Mucosa of stomach (tissue), 1 donor: ENCODE data around the gene TENM3.

Experiments
- H3K27me3 ChIP-seq: one replicate; pipeline ENCODE4 v1.7.0; 2013; ENCODE audit warnings: mild to moderate bottlenecking, low read length; ENCODE audit not compliant: control insufficient read depth, insufficient read depth
- H3K36me3 ChIP-seq: one replicate; pipeline ENCODE4 v1.7.0; 2013; ENCODE audit warnings: low read length; ENCODE audit not compliant: control insufficient read depth, insufficient read depth
- H3K4me1 ChIP-seq: one replicate; pipeline ENCODE4 v1.7.0; 2013; ENCODE audit warnings: mild to moderate bottlenecking, low read length; ENCODE audit not compliant: control insufficient read depth, insufficient read depth
- H3K4me3 ChIP-seq: one replicate; pipeline ENCODE4 v1.7.0; 2013; ENCODE audit warnings: low read length
- H3K9ac ChIP-seq: one replicate; pipeline ENCODE4 v1.7.0; 2013; ENCODE audit warnings: mild to moderate bottlenecking, low read length, moderate library complexity
- H3K9me3 ChIP-seq: one replicate; pipeline ENCODE4 v1.7.0; 2013; ENCODE audit warnings: mild to moderate bottlenecking, low read length, moderate library complexity; ENCODE audit not compliant: control insufficient read depth
- donor health status: Pancreatic carcinoma.

TENM3 gene

DNA sequence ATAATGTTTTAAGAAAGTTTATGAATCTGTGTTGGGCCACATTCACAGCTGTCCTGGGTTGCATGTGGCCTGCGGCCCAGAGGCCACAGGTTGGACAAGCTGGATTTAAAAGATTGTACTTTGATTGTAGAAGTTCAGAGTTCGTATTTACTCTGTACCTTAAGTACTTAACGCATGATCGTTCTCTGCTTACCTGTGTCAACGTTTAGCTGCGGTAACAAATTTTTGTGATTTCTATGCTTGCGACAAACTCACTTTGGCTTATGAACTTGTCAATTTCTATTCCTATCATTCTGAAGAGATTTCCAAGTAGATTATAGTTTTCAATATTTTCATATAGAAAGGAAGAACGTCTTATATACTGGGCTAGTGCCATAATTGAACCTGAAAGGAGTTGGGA lies 285.6 kb downstream of the TENM3 start:
- Histone ChIP-seq H3K9ac (no peak overlapping the region), H3K36me3 (no peaks in the 10 kb centered on the region), H3K4me1 (no peaks in the 10 kb centered on the region), H3K27me3 (no peaks in the 10 kb centered on the region), H3K9me3 (no peaks in the 10 kb centered on the region), H3K4me3 (no peak overlapping the region)

DNA sequence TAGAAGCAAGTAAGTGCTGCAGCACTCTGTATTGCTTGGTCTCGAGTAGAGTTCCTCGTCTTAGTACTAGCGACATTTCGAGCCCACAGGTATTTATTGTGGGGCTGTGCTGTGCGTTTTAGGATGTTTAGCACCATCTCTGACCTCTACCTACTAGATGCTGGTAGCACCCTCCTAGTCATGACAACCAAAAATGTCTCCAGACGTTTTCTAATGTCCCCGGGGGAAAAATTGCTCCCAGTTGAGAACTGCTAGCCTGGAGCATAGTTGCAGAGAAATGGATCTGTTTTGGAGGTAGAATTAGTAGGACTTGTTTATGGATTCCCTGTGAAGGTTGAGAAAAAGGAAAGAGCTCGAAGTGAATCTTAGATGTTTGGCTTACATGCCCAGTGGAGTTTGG lies 287.2 kb downstream of the TENM3 start:
- no peak overlapping the region for H3K9ac ChIP-seq
- no peak overlapping the region for H3K4me3 ChIP-seq
- H3K9me3 ChIP-seq: no peaks in the 10 kb centered on the region
- H3K4me1 ChIP-seq: no peaks in the 10 kb centered on the region
- H3K27me3 ChIP-seq: no peaks in the 10 kb centered on the region
- no peaks in the 10 kb centered on the region for H3K36me3 ChIP-seq

DNA sequence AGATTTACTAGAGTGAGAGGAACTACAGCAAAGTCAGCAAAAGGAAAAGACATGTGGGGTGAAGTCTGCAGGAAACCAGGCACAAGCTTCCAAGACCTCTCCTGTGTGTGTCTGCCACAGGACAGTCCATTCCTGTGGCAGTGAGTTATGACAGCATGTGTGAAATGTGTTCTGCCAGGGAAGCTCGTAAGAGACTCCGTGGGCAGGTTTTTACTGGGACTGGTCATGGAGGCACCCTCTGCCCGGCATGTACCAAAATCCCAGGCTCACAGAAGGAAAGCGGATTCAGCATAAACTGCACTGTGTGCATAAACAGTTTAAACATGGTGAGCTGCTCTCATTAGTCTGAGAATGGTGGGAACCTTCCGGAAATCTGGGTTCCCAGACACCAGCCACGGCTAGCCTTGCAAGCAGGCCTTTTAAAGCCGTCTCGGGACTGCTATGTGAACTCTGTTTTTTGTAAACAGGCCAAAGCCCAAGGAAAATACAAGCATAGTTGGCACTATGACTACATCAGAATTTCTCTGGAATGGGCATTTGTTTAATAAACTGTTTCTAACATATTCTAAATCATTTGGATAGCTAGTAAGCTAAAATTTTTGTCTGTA lies 288.5 kb downstream of the TENM3 start:
- Histone ChIP-seq H3K36me3 (no peaks in the 10 kb centered on the region), H3K27me3 (no peaks in the 10 kb centered on the region), H3K9ac (no peak overlapping the region), H3K4me3 (no peak overlapping the region), H3K9me3 (no peaks in the 10 kb centered on the region), H3K4me1 (no peaks in the 10 kb centered on the region)

DNA sequence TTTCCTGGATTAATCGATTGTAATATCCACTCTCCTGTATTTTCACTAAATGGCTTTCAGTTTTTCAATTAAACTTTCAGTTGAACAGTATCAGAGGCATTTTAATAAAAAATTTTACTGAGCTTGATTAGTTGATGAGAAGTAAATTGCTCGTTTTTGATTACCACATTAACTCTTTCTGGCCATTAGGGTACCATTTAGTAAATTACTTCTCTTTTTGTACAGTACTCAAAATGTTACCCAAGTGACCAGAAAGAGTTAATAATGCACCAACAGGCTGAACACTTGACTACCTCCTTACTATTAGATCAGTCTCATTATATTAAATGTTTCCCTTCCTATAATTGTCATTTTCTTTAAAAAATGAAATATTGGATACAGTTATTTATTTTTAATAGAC lies 289.2 kb downstream of the TENM3 start:
- Histone ChIP-seq H3K27me3 (no peaks in the 10 kb centered on the region), H3K9ac (no peak overlapping the region), H3K4me3 (no peak overlapping the region), H3K4me1 (no peaks in the 10 kb centered on the region), H3K9me3 (no peaks in the 10 kb centered on the region), H3K36me3 (no peaks in the 10 kb centered on the region)

DNA sequence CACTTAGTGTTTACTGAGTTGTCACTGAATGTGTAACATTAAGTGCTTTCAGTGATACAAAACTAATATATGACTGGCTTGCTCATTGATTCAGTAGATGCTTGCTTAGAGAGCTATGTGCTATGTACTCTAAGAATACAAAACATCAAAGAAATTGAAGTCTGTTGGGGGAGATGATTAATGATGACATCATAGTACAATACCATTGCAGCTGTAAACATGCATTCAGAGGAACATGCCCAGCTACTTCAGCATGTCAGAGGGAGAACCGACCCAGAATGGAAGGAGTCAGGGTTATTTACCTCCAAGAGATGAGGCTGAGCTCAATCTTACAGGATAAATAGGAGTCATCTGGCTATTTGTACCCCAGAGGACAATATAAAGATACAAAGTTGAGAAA lies 290.8 kb downstream of the TENM3 start:
- H3K9me3 ChIP-seq: no peaks in the 10 kb centered on the region
- no peaks in the 10 kb centered on the region for H3K36me3 ChIP-seq
- no peak overlapping the region for H3K9ac ChIP-seq
- no peaks in the 10 kb centered on the region for H3K27me3 ChIP-seq
- H3K4me1 ChIP-seq: no peaks in the 10 kb centered on the region
- no peak overlapping the region for H3K4me3 ChIP-seq

DNA sequence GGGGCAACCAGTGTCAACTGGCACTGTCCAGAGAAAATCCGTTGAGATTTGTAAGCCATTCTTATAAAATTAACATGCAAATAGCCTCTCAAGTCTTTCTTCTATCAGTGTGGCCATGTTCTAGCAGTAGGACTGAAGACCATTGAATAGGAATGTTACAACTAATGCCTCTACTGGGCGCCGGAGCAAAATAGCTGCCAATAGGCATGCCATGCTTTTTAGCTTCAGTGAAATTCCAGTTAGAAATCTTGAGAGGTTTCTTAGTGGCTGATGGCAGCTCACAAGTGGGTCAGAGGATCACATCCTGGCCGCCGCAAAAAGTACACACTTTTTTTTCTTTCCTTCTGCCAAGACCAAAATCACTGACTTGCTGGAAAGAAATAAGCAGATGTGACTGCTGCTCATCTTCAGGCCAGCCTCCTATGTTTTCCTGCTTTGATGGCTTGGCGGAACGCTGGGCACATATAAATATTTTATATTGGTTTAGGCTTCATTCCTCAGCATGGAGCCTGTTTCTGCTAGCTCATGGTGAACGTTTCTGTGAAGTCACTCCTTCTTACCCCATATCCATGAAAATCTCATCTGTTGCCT lies 293.1 kb downstream of the TENM3 start:
- no peaks in the 10 kb centered on the region for H3K36me3 ChIP-seq
- H3K9ac ChIP-seq: no peak overlapping the region
- no peaks in the 10 kb centered on the region for H3K4me1 ChIP-seq
- H3K27me3 ChIP-seq: no peaks in the 10 kb centered on the region
- no peak overlapping the region for H3K4me3 ChIP-seq
- H3K9me3 ChIP-seq: no peaks in the 10 kb centered on the region

DNA sequence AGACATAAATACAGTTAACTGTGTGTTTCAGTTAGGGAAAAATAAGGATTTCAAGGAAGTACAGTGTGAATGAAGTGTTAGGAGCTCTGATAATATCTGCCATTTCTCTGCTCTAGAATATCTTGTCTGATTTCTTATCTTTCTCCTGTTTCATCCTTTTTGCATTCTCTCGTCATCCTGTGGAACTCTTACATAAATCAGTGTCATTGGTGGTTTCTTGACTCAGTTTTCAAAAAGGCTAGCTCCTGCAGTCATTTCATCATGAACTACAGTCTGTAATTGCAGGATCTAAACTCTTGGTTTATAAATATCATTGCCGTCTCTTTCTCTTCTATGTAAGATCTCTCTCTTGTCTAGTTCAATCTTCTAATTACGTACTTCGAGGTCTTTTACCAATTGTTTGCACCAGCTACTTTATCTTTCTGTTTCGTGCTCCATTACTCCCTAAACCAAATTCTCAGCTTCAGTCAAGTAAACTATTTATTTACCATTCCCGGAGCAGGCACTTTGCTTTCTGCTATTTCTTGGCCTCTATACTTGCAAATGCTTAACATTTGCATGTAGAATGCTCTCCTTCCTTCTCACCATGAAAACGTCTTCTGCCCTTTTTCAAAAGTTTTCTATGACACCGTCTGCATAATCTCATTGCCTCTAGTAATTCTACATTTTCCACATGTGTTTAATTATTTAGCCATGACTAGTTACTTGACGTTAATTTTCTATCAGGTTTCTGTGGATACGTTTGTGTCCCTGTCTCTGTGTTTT lies 294.0 kb downstream of the TENM3 start:
- Histone ChIP-seq H3K4me3 (no peak overlapping the region), H3K36me3 (no peaks in the 10 kb centered on the region), H3K9ac (no peak overlapping the region), H3K4me1 (no peaks in the 10 kb centered on the region), H3K9me3 (no peaks in the 10 kb centered on the region), H3K27me3 (no peaks in the 10 kb centered on the region)

DNA sequence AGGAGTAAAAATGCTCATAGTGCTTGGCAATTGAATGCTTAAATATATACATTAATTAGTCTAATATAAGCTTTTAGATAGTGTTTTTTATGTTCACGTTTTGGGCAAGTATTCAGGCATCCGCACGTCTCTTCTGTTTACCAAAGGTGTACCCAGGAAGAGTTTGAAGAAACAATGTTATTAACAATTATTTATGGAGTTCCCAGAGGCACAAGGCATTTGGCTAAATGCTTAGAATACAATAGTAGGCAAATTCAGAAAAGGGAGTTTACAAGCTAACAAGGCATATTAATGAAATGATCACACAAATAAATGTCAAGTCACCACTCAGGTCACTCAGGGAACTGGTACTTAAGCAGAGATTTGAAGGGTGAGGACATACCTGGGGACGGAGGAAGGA lies 294.8 kb downstream of the TENM3 start:
- Histone ChIP-seq H3K9me3 (no peaks in the 10 kb centered on the region), H3K27me3 (no peaks in the 10 kb centered on the region), H3K4me3 (no peak overlapping the region), H3K9ac (no peak overlapping the region), H3K4me1 (no peaks in the 10 kb centered on the region), H3K36me3 (no peaks in the 10 kb centered on the region)

DNA sequence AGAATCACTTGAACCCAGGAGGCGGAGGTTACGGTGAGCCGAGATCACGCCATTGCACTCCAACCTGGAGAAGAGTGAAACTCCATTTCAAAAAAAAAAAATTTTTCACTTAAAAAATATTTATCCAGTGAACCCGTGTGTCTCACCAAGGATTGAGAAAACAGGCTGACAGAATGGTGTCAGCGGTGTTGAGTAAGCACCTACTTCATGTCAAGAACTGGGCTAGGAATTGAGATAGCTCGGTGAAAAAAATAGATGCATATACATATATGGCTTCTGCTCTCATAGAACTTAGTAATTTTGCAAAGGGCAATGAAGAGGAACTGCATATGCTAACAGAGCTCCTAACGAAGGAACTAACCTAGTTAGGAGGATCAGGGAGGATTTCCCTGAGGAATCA lies 297.3 kb downstream of the TENM3 start:
- Histone ChIP-seq H3K4me1 (no peaks in the 10 kb centered on the region), H3K4me3 (no peak overlapping the region), H3K9me3 (no peaks in the 10 kb centered on the region), H3K9ac (no peak overlapping the region), H3K27me3 (no peaks in the 10 kb centered on the region), H3K36me3 (no peaks in the 10 kb centered on the region)

DNA sequence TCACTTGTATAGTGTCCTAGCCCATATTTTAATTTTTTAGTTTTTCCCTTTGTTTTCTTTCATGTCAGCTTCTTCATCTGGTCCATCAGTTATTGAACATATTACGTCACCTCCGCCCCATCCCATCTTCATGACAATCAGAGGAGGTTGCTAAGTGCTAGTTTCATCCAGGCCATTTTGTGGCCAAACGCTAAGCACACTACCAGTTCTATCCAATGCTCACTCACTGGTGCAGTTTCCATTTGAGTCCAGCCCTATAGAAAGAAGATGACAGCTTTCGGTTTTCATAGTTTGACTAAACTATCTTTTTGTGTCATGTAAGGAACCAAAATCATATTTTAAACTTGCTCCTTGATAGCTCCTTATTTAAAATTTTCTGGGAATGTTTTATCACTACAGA lies 304.2 kb downstream of the TENM3 start:
- Histone ChIP-seq H3K4me1 (no peaks in the 10 kb centered on the region), H3K36me3 (no peaks in the 10 kb centered on the region)

DNA sequence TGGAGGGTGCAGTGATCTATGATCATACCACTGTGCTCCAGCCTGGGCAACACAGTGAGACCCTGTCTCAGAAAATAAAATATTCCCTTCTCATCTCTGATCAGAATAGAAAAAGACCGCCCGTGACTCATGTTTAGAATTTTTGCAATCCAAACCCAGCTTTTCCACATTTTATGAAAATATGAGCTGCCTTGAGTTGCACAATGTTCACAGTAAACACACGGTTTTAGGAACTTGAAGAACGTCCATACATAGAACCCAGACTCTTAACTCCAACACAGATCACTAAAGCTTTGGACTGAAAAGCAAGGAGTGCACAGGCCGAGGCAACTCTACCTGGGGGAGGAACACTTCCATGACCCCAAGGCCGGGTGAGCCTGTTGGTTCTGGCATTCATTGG lies 305.0 kb downstream of the TENM3 start:
- Histone ChIP-seq H3K36me3 (no peaks in the 10 kb centered on the region), H3K9ac (no peak overlapping the region), H3K4me1 (no peaks in the 10 kb centered on the region), H3K27me3 (no peaks in the 10 kb centered on the region), H3K4me3 (no peak overlapping the region), H3K9me3 (no peaks in the 10 kb centered on the region)

More for the DNA sequence above, 304.2 kb downstream of the TENM3 start:
- no peaks in the 10 kb centered on the region for H3K9me3 ChIP-seq
- H3K9ac ChIP-seq: no peak overlapping the region
- H3K4me3 ChIP-seq: no peak overlapping the region
- no peaks in the 10 kb centered on the region for H3K27me3 ChIP-seq

DNA sequence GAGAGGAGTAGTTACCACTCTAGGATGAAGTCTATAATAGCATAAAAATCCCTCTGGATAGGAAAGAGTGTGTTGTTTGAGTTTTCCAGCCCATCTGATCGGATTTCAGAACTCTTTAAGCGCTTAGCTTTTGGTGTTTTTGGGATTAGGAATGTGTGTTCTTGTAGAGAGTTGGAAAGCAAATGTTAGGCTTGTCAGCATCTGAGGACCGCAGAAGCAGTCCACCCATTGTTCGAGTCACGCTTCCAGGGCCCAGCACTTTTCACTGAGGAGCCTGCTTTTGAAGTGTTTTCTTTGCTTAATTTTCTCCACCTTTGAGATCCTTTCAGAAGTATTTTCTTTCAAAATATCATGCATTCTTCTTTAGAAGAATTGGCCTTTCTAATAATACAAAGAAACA lies 306.2 kb downstream of the TENM3 start:
- Histone ChIP-seq H3K4me3 (no peak overlapping the region), H3K9me3 (no peaks in the 10 kb centered on the region), H3K36me3 (no peaks in the 10 kb centered on the region)

More for the DNA sequence above, 306.2 kb downstream of the TENM3 start:
- Histone ChIP-seq H3K4me1 (no peaks in the 10 kb centered on the region), H3K9ac (no peak overlapping the region), H3K27me3 (no peaks in the 10 kb centered on the region)
